Adrenal gland (tissue), 12 donors: ENCODE data around the gene DST. TPM values are rescaled to one million over a fixed set of nuclear protein-coding genes. Genes with fewer than 3 reads are reported as not detected.

Experiments
- DNase-seq, 7 donors: peaks; one replicate each; pipeline ENCODE4 v3.0.0-alpha.2; 2019 to 2020
- H3K27ac ChIP-seq, 5 donors: fragments of 200-600 bp; sonication (generic) in 4 of 5; 1 replicate in 3 of 5; 2 replicates in 2 of 5; pipeline versions ENCODE4 v1.5.1 to v1.8.0; 2016 to 2020; ENCODE audit warnings: mild to moderate bottlenecking in 1 of 5
- H3K27me3 ChIP-seq: fragments of 200-600 bp; 2 replicates; pipeline ENCODE4 v1.8.0; 2021
- H3K36me3 ChIP-seq, 2 donors: fragments of 200-600 bp; replicated peaks in 1 of 2; 1 replicate in 1 of 2; 2 replicates in 1 of 2; pipeline versions ENCODE4 v1.5.1 to v1.8.0; 2018 to 2022
- H3K4me1 ChIP-seq, 2 donors: fragments of 200-600 bp; replicated peaks in 1 of 2; 1 replicate in 1 of 2; 2 replicates in 1 of 2; pipeline versions ENCODE4 v1.5.1 to v1.8.0; 2018 to 2021
- H3K4me3 ChIP-seq, 4 donors: fragments of 200-600 bp; sonication (generic) in 3 of 4; one replicate each; pipeline ENCODE4 v1.5.1; 2016 to 2018
- H3K9me3 ChIP-seq, 3 donors: fragments of 200-600 bp; sonication (generic) in 1 of 3; replicated peaks in 1 of 3; 1 replicate in 2 of 3; 2 replicates in 1 of 3; pipeline versions ENCODE4 v1.5.1 to v1.8.0; 2016 to 2021
- CTCF ChIP-seq, 6 experiments: fragments of 450-650 bp in 4 of 6; fragments of 200-600 bp in 2 of 6; sonication (generic) in 1 of 6; IDR thresholded peaks; 1 replicate in 5 of 6; 2 replicates in 1 of 6; pipeline versions ENCODE4 v1.5.1 to v1.8.0; 2016 to 2021; ENCODE audit warnings: antibody characterized with exemption in 6 of 6, mild to moderate bottlenecking in 2 of 6, moderate library complexity in 1 of 6
- POLR2A ChIP-seq, 2 donors: fragments of 450-650 bp; IDR thresholded peaks; one replicate each; pipeline ENCODE4 v1.6.1; 2017; ENCODE audit warnings: antibody characterized with exemption in 2 of 2, mild to moderate bottlenecking in 2 of 2, moderate library complexity in 1 of 2
- WGBS, 4 donors: extraction: QIAGEN DNeasy Blood & Tissue Kit in 2 of 4; methylation state at CpG; one replicate each; pipeline versions ENCODE4 v1.1.5 to v1.1.7; 2013 to 2017; 5-methylcytosine and 5-hydroxymethylcytosine counted together
- intact Hi-C, 2 donors: fragments of 100-400 bp; cut with DNase I; formaldehyde crosslinking; loops; one replicate each; pipeline versions ENCODE4 v1.14.1 to v1.15.0; 2022 to 2023
- polyA plus RNA-seq, 3 donors: library from polyadenylated mRNA; stranded (reverse); fragments of 200-250 nt in 2 of 3; fragments of 350-450 nt in 1 of 3; fragmentation: Illumina TruSeq in 1 of 3; extraction: RNeasy Lipid Tissue Mini Kit (QIAGEN cat#74804) in 1 of 3; gene quantifications; one replicate each; pipeline ENCODE4 v1.2.3, GENCODE V29; 2013 to 2014
- total RNA-seq, 9 donors: library from RNA; depleted of rRNA in 4 of 9; stranded (reverse); fragments of >200 nt in 4 of 9; fragments of 120-200 nt in 1 of 9; fragmentation: NEBNext Ultra II Directional in 1 of 9; extraction: Animal tissue kit (Norgen Biotek cat#: 25700) in 1 of 9; gene quantifications; one replicate each; pipeline versions ENCODE4 v1.1.0 to v1.2.4, GENCODE V29; 2013 to 2023
- donor health status: healthy with polysubstance abuse.
- donor health status: Bipolar disorder and iron deficiency.
- donor health status: DM: yes; HTN: yes; CAD: no.
- donor health status: DM: no; HTN: no; CAD: no.
- donor health status: DM: no; HTN: no; CAD: no.
- donor health status: DM: yes; HTN: yes; CAD: no.

DST gene
- total and polyA plus RNA-seq, 12 donors: 105 to 418 (median 265) TPM

GRCh38 chr6:56671651-56672461 lies 29.2 kb upstream of the DST start:
- intact Hi-C loops: no loop called here
- no peak for TF ChIP-seq CTCF (IDR thresholded peaks at IDR 0.05)
- peak in 1 of 2 donors; percentile 62 for TF ChIP-seq POLR2A (IDR thresholded peaks at IDR 0.05)
- Histone ChIP-seq H3K9me3 (no peaks in the 10 kb centered on the region), H3K27me3 (no peaks in the 10 kb centered on the region), H3K4me3 (peak overlapping the region in 1 of 4 donors; percentile 22), H3K27ac (peak overlapping the region; percentile 5 to 89 (median 81)), H3K4me1 (peaks cover 23 to 27% of the 10 kb centered on the region in 2 donors), H3K36me3 (no peaks in the 10 kb centered on the region)
- 19 to 25% (median 22%) methylated on average over 6 of the region's 6 CpGs for WGBS, 4 donors
- DNase-seq: peak; percentile 40 to 65 (median 62)

GRCh38 chr6:56671160-56671559 lies 28.5 kb upstream of the DST start:
- TF ChIP-seq CTCF (IDR thresholded peaks at IDR 0.05): no peak
- no peak for TF ChIP-seq POLR2A (IDR thresholded peaks at IDR 0.05)
- H3K27ac ChIP-seq: peak overlapping the region; percentile 5 to 89 (median 81)
- no peak overlapping the region for H3K4me3 ChIP-seq
- 85 to 93% (median 86%) methylated on average over 1 of the region's 1 CpG for WGBS, 4 donors
- H3K4me1 ChIP-seq: peaks cover 23 to 27% of the 10 kb centered on the region in 2 donors
- H3K9me3 ChIP-seq: no peaks in the 10 kb centered on the region
- no peak for DNase-seq
- intact Hi-C loops: no loop called here
- H3K36me3 ChIP-seq: no peaks in the 10 kb centered on the region
- no peaks in the 10 kb centered on the region for H3K27me3 ChIP-seq

GRCh38 chr6:56669041-56669440 lies 26.4 kb upstream of the DST start:
- intact Hi-C loops: no loop called here
- no peaks in the 10 kb centered on the region for H3K36me3 ChIP-seq
- 90 to 97% (median 94%) methylated on average over 2 of the region's 2 CpGs for WGBS, 4 donors

GRCh38 chr6:56668158-56668557 lies 25.5 kb upstream of the DST start:
- no peak for DNase-seq
- Histone ChIP-seq H3K27me3 (no peaks in the 10 kb centered on the region), H3K4me3 (no peak overlapping the region), H3K36me3 (no peaks in the 10 kb centered on the region), H3K9me3 (no peaks in the 10 kb centered on the region), H3K4me1 (peaks cover 23 to 27% of the 10 kb centered on the region in 2 donors), H3K27ac (no peak overlapping the region)
- 95 to 100% (median 98%) methylated on average over 4 of the region's 4 CpGs for WGBS, 4 donors
- TF ChIP-seq CTCF (IDR thresholded peaks at IDR 0.05) (no peak), POLR2A (IDR thresholded peaks at IDR 0.05) (no peak)
- intact Hi-C loops: no loop called here

More at GRCh38 chr6:56669041-56669440, 26.4 kb upstream of the DST start:
- no peak overlapping the region for H3K4me3 ChIP-seq
- peaks cover 23 to 27% of the 10 kb centered on the region in 2 donors for H3K4me1 ChIP-seq
- H3K9me3 ChIP-seq: no peaks in the 10 kb centered on the region
- peak overlapping the region in 2 of 5 donors; percentile 82 to 89 for H3K27ac ChIP-seq
- TF ChIP-seq POLR2A (IDR thresholded peaks at IDR 0.05): no peak
- no peak for TF ChIP-seq CTCF (IDR thresholded peaks at IDR 0.05)
- no peak for DNase-seq
- no peaks in the 10 kb centered on the region for H3K27me3 ChIP-seq
